OCI-LY7 (cell line): ENCODE data around the gene MSRB2. TPM values are rescaled to one million over a fixed set of nuclear protein-coding genes. Genes with fewer than 3 reads are reported as not detected.
"Not testable (repeated sequence)": the region's sequence is repeated elsewhere in the genome, so short reads cannot be mapped to it uniquely, and the experiment has no call there.

ENCODE experiments used
- BruUV-seq: library from RNA; stranded (reverse); fragments of 400-500 nt; replicated peaks from 2 replicates; lab custom pipeline; 2021; lab: Mats Ljungman, UMichigan
- CTCF ChIA-PET: fragments of 300-600 bp; sonication (Branson Sonifier 250); formaldehyde crosslinking; loops from one replicate; lab custom pipeline; 2022; ENCODE audit warnings: antibody characterized with exemption; ENCODE audit not compliant: unreplicated experiment; lab: Charles Lee
- POLR2A ChIA-PET: fragments of 300-600 bp; sonication (Branson Sonifier 250); formaldehyde crosslinking; loops from one replicate; lab custom pipeline; 2022; ENCODE audit warnings: antibody characterized with exemption; lab: Charles Lee
- DNase-seq: peaks from one replicate; pipeline ENCODE4 v3.0.0-alpha.2; 2015; ENCODE audit warnings: low spot score
- H2AFZ ChIP-seq: fragments of 200-600 bp; sonication (generic), shearing (Covaris generic); 2 replicates; pipeline ENCODE4 v1.6.1; 2014; ENCODE audit warnings: mild to moderate bottlenecking, antibody characterized with exemption, low read length, moderate library complexity
- H3K27ac ChIP-seq: fragments of 200-600 bp; sonication (generic); 2 replicates; pipeline ENCODE4 v1.5.1; 2014; ENCODE audit warnings: mixed run types, low read depth, mild to moderate bottlenecking, moderate library complexity, low read length, inconsistent platforms; ENCODE audit not compliant: poor library complexity, severe bottlenecking
- H3K36me3 ChIP-seq: fragments of 200-600 bp; sonication (generic); 2 replicates; pipeline ENCODE4 v1.6.1; 2014; ENCODE audit warnings: mild to moderate bottlenecking, antibody characterized with exemption, low read length, moderate library complexity, mixed read lengths; ENCODE audit not compliant: insufficient read depth
- H3K4me1 ChIP-seq: fragments of 200-600 bp; sonication (generic); 2 replicates; pipeline ENCODE4 v1.5.1; 2014; ENCODE audit warnings: mild to moderate bottlenecking, low read length; ENCODE audit not compliant: insufficient read depth, poor library complexity, severe bottlenecking
- H3K4me2 ChIP-seq: fragments of 200-600 bp; sonication (generic); 2 replicates; pipeline ENCODE4 v1.6.1; 2014; ENCODE audit warnings: mild to moderate bottlenecking, low read length
- H3K4me3 ChIP-seq: fragments of 200-600 bp; sonication (generic); 2 replicates; pipeline ENCODE4 v1.5.1; 2014; ENCODE audit warnings: mild to moderate bottlenecking, low read depth, low read length; ENCODE audit not compliant: poor library complexity, severe bottlenecking
- H3K79me2 ChIP-seq: fragments of 200-600 bp; sonication (generic); 2 replicates; pipeline ENCODE4 v1.6.1; 2016; ENCODE audit warnings: low read depth, mild to moderate bottlenecking, low read length, moderate library complexity, mixed read lengths; ENCODE audit not compliant: insufficient read depth
- H3K9me2 ChIP-seq: fragments of 200-600 bp; sonication (generic); 2 replicates; pipeline ENCODE4 v1.6.1; 2016; ENCODE audit warnings: mild to moderate bottlenecking, low read length, mixed read lengths; ENCODE audit not compliant: insufficient read depth
- H3K9me3 ChIP-seq: fragments of 200-600 bp; sonication (generic); 2 replicates; pipeline ENCODE4 v1.6.1; 2014; ENCODE audit warnings: mild to moderate bottlenecking, mixed run types, low read length, mixed read lengths
- H4K20me1 ChIP-seq: fragments of 200-600 bp; sonication (generic); 2 replicates; pipeline ENCODE4 v1.6.1; 2014; ENCODE audit warnings: mild to moderate bottlenecking, antibody characterized with exemption, low read length, moderate library complexity, mixed read lengths; ENCODE audit not compliant: insufficient read depth
- CTCF ChIP-seq: fragments of 200-600 bp; sonication (generic); conservative IDR thresholded peaks from 2 replicates; pipeline ENCODE4 v1.5.1; 2014; ENCODE audit warnings: mild to moderate bottlenecking, antibody characterized with exemption, low read length, moderate library complexity, mixed read lengths
- EZH2phosphoT487 ChIP-seq: fragments of 200-600 bp; sonication (generic); IDR thresholded peaks from 2 replicates; pipeline ENCODE4 v1.6.1; 2018; ENCODE audit warnings: low read depth, borderline replicate concordance, mild to moderate bottlenecking, mixed run types, antibody characterized with exemption, low read length, moderate library complexity, mixed read lengths
- intact Hi-C: fragments of 100-400 bp; cut with micrococcal nuclease; formaldehyde crosslinking; loops from one replicate; pipeline ENCODE4 v1.10.0; 2022; ENCODE audit not compliant: unreplicated experiment
- total RNA-seq, 2 experiments: library from RNA; depleted of rRNA in 1 of 2; stranded (reverse); fragments of >200 nt in 1 of 2; shearing (Covaris generic) in 1 of 2; gene quantifications; 2 replicates each; pipeline ENCODE4 v1.2.3, GENCODE V29; 2014 to 2022

MSRB2 gene
- total RNA-seq, 2 experiments from 2014 or later, result 8.1 to 17.6 TPM

GRCh38 chr10:23063973-23064812, 31.2 kb upstream of the MSRB2 start:
- ChIA-PET CTCF (no interaction called here), POLR2A (no interaction called here)
- H3K9me2 ChIP-seq, result no peaks in the 10 kb centered on the region
- no TSS peak for BruUV-seq
- no peak for TF ChIP-seq EZH2phosphoT487
- no peak for DNase-seq
- no peak overlapping the region for H2AFZ ChIP-seq
- H3K4me2 ChIP-seq, result no peak overlapping the region
- H4K20me1 ChIP-seq, result no peaks in the 10 kb centered on the region
- H3K4me3 ChIP-seq, result no peak overlapping the region
- no peaks in the 10 kb centered on the region for H3K36me3 ChIP-seq
- no peaks in the 10 kb centered on the region for H3K4me1 ChIP-seq
- H3K79me2 ChIP-seq, result no peaks in the 10 kb centered on the region
- no peaks in the 10 kb centered on the region for H3K9me3 ChIP-seq
- H3K27ac ChIP-seq, result no peak overlapping the region
- intact Hi-C loops, result loop anchor here (10.0 kb wide), 1 partner anchor 489 kb away; no protein-coding TSS in a partner anchor

GRCh38 chr10:23064813-23065114, 30.6 kb upstream of the MSRB2 start:
- H3K4me1 ChIP-seq, H3K4me3 ChIP-seq, H3K4me2 ChIP-seq, DNase-seq, POLR2A ChIA-PET, H3K9me2 ChIP-seq, H2AFZ ChIP-seq, H3K9me3 ChIP-seq, CTCF ChIA-PET, H3K79me2 ChIP-seq, H4K20me1 ChIP-seq, H3K27ac ChIP-seq, BruUV-seq, H3K36me3 ChIP-seq: not testable (repeated sequence)
- intact Hi-C loops, result loop anchor here (10.0 kb wide), 1 partner anchor 490 kb away; no protein-coding TSS in a partner anchor

- no peaks in the 10 kb centered on the region for H3K9me3 ChIP-seq
- H2AFZ ChIP-seq, result no peak overlapping the region
- no peaks in the 10 kb centered on the region for H3K79me2 ChIP-seq
- POLR2A ChIA-PET, result interaction anchor here (0.6 kb wide), 1 partner anchor 610 kb away, joined by 3 read pairs; no protein-coding TSS in a partner anchor
- H3K27ac ChIP-seq, result no peak overlapping the region
- no peaks in the 10 kb centered on the region for H3K36me3 ChIP-seq
- no peak overlapping the region for H3K4me3 ChIP-seq
- H3K9me2 ChIP-seq, result no peaks in the 10 kb centered on the region
- CTCF ChIA-PET, result no interaction called here
- intact Hi-C loops, result loop anchor here (10.0 kb wide), 1 partner anchor 491 kb away; no protein-coding TSS in a partner anchor
- no peak for DNase-seq
- no peak overlapping the region for H3K4me2 ChIP-seq
- BruUV-seq, result no TSS peak
- no peaks in the 10 kb centered on the region for H3K4me1 ChIP-seq
- no peak for TF ChIP-seq CTCF
- no peak for TF ChIP-seq EZH2phosphoT487
- H4K20me1 ChIP-seq, result no peaks in the 10 kb centered on the region
These were observed 30.0 kb upstream of the MSRB2 start for GRCh38 chr10:23065181-23065948.
